T-cell (primary cell): ENCODE data around the gene ABCA12. TPM values are rescaled to one million over a fixed set of nuclear protein-coding genes. Genes with fewer than 3 reads are reported as not detected.

ENCODE experiments used
- ATAC-seq, 4 experiments: fragments of 200-7000 bp in 3 of 4; fragments of 150-1000 bp in 1 of 4; cut with Tn5 transposase; replicated peaks in 1 of 4; 1 replicate in 3 of 4; 2 replicates in 1 of 4; pipeline ENCODE4 v1.10.0; 2021; ENCODE audit warnings: moderate library complexity in 3 of 4, mild to moderate bottlenecking in 2 of 4, moderate number of reproducible peaks in 1 of 4
- CTCF ChIA-PET, 2 donors: fragments of 300-600 bp; sonication (Branson Sonifier 250); formaldehyde crosslinking; loops; one replicate each; lab custom pipeline; 2022; ENCODE audit warnings: antibody characterized with exemption in 2 of 2; lab: Charles Lee
- POLR2A ChIA-PET, 2 donors: fragments of 300-600 bp; sonication (Branson Sonifier 250); formaldehyde crosslinking; loops; one replicate each; lab custom pipeline; 2022; ENCODE audit warnings: antibody characterized with exemption in 2 of 2; lab: Charles Lee
- DNase-seq, 35 experiments: peaks; one replicate each; pipeline versions ENCODE4 v3.0.0 to v3.0.0-alpha.2; 2013 to 2023
- H3K27ac ChIP-seq: one replicate; pipeline ENCODE4 v1.5.1; 2013; ENCODE audit warnings: low read length
- H3K27me3 ChIP-seq, 2 experiments: replicated peaks in 1 of 2; 1 replicate in 1 of 2; 2 replicates in 1 of 2; pipeline versions ENCODE4 v1.6.1 to v1.7.0; 2013; ENCODE audit warnings: low read length in 1 of 2, mixed read lengths in 1 of 2; ENCODE audit not compliant: control insufficient read depth in 2 of 2, insufficient read depth in 2 of 2; ENCODE audit errors: extremely low read depth in 1 of 2
- H3K36me3 ChIP-seq, 2 donors: 1 replicate in 1 of 2; 2 replicates in 1 of 2; pipeline versions ENCODE4 v1.6.1 to v1.7.0; 2013; ENCODE audit warnings: low read length in 1 of 2; ENCODE audit not compliant: control insufficient read depth in 2 of 2, insufficient read depth in 1 of 2; ENCODE audit errors: extremely low read depth in 1 of 2
- H3K4me1 ChIP-seq, 2 experiments: 1 replicate in 1 of 2; 2 replicates in 1 of 2; pipeline versions ENCODE4 v1.6.1 to v1.7.0; 2013; ENCODE audit warnings: low read length in 2 of 2, mixed read lengths in 1 of 2; ENCODE audit not compliant: insufficient read depth in 2 of 2, control insufficient read depth in 1 of 2; ENCODE audit errors: extremely low read depth in 1 of 2
- H3K4me3 ChIP-seq, 2 donors: 1 replicate in 1 of 2; 2 replicates in 1 of 2; pipeline versions ENCODE4 v1.5.1 to v1.7.0; 2013; ENCODE audit warnings: mild to moderate bottlenecking in 2 of 2, low read length in 1 of 2, moderate library complexity in 1 of 2; ENCODE audit not compliant: control insufficient read depth in 1 of 2; ENCODE audit errors: extremely low read depth in 1 of 2
- H3K9me3 ChIP-seq: 2 replicates; pipeline ENCODE4 v1.7.0; 2013
- H3K27ac Mint-ChIP-seq, 2 donors: one replicate each; pipeline ENCODE4 v1.8.0; 2020 to 2021; ENCODE audit warnings: mild to moderate bottlenecking in 2 of 2, mixed read lengths in 2 of 2
- H3K27me3 Mint-ChIP-seq, 2 donors: one replicate each; pipeline ENCODE4 v1.8.0; 2021 to 2022; ENCODE audit warnings: mixed read lengths in 2 of 2
- H3K36me3 Mint-ChIP-seq: one replicate; pipeline ENCODE4 v1.8.0; 2021; ENCODE audit warnings: mixed read lengths
- H3K4me1 Mint-ChIP-seq, 3 donors: one replicate each; pipeline ENCODE4 v1.8.0; 2020 to 2022; ENCODE audit warnings: mixed read lengths in 3 of 3, mild to moderate bottlenecking in 1 of 3
- H3K4me3 Mint-ChIP-seq, 3 donors: one replicate each; pipeline ENCODE4 v1.8.0; 2020 to 2022; ENCODE audit warnings: mild to moderate bottlenecking in 3 of 3, mixed read lengths in 3 of 3, moderate library complexity in 3 of 3
- H3K9me3 Mint-ChIP-seq, 3 donors: one replicate each; pipeline ENCODE4 v1.8.0; 2020 to 2022; ENCODE audit warnings: mixed read lengths in 3 of 3
- WGBS: methylation state at CpG from one replicate; pipeline ENCODE4 v1.1.5; 2013; ENCODE audit warnings: missing lambda C conversion rate; ENCODE audit not compliant: insufficient coverage; 5-methylcytosine and 5-hydroxymethylcytosine counted together
- total RNA-seq, 35 experiments: library from RNA in 6 of 35; stranded (reverse) in 6 of 35; fragments of 120-200 nt in 1 of 35; gene quantifications; one replicate each; pipeline versions ENCODE4 v1.2.1 to v1.2.4 and lab custom pipeline; 2013 to 2026

ABCA12 gene
- total RNA-seq, 5 donors from 2014 or later (not counting 1 experiment from before 2014, with no cell fraction given): not detected

- ChIA-PET POLR2A (no interaction called here), CTCF (no interaction called here)
- Mint-ChIP-seq H3K36me3 (no peaks in the 10 kb centered on the region), H3K4me1 (no peaks in the 10 kb centered on the region), H3K27ac (no peak overlapping the region), H3K9me3 (no peaks in the 10 kb centered on the region), H3K4me3 (no peak overlapping the region), H3K27me3 (peaks cover 0 to 4% of the 10 kb centered on the region in 2 donors)
- no peaks in the 10 kb centered on the region for H3K9me3 ChIP-seq
- DNase-seq: no peak
- H3K36me3 ChIP-seq: no peaks in the 10 kb centered on the region
- no peak for ATAC-seq
- H3K4me1 ChIP-seq: no peaks in the 10 kb centered on the region
- no peak overlapping the region for H3K27ac ChIP-seq
- H3K4me3 ChIP-seq: no peak overlapping the region
- H3K27me3 ChIP-seq: no peaks in the 10 kb centered on the region
- WGBS: no CpG with 5 or more reads among the region's 2 CpGs
Observed at GRCh38 chr2:215027779-215028178, 110.6 kb downstream of the ABCA12 start.

GRCh38 chr2:215022910-215023309 lies 115.5 kb downstream of the ABCA12 start:
- H3K9me3 Mint-ChIP-seq: no peaks in the 10 kb centered on the region
- whole genome bisulfite sequencing: 100% methylated on average over 1 of the region's 2 CpGs
- ChIA-PET CTCF (no interaction called here), POLR2A (interaction anchor here in 1 of 2 donors (0.5 kb wide), 1 partner anchor 983 kb away, joined by 4 read pairs; no protein-coding TSS in a partner anchor)
- Histone ChIP-seq H3K27ac (no peak overlapping the region), H3K4me3 (no peak overlapping the region), H3K4me1 (no peaks in the 10 kb centered on the region), H3K27me3 (no peaks in the 10 kb centered on the region), H3K36me3 (no peaks in the 10 kb centered on the region), H3K9me3 (no peaks in the 10 kb centered on the region)
- no peaks in the 10 kb centered on the region for H3K36me3 Mint-ChIP-seq
- H3K27ac Mint-ChIP-seq: no peak overlapping the region
- no peaks in the 10 kb centered on the region for H3K4me1 Mint-ChIP-seq
- no peak overlapping the region for H3K4me3 Mint-ChIP-seq
- ATAC-seq: no peak
- no peaks in the 10 kb centered on the region for H3K27me3 Mint-ChIP-seq
- DNase-seq: no peak

- CTCF ChIA-PET: no interaction called here
- no peaks in the 10 kb centered on the region for H3K36me3 Mint-ChIP-seq
- no peaks in the 10 kb centered on the region for H3K4me1 ChIP-seq
- H3K27ac Mint-ChIP-seq: no peak overlapping the region
- no peaks in the 10 kb centered on the region for H3K27me3 ChIP-seq
- H3K36me3 ChIP-seq: no peaks in the 10 kb centered on the region
- H3K4me3 ChIP-seq: no peak overlapping the region
- no peaks in the 10 kb centered on the region for H3K9me3 Mint-ChIP-seq
- 72% methylated on average over 2 of the region's 3 CpGs for WGBS
- POLR2A ChIA-PET: no interaction called here
- no peak overlapping the region for H3K4me3 Mint-ChIP-seq
- H3K27me3 Mint-ChIP-seq: no peaks in the 10 kb centered on the region
- ATAC-seq (no peak), DNase-seq (no peak)
- H3K4me1 Mint-ChIP-seq: no peaks in the 10 kb centered on the region
- no peaks in the 10 kb centered on the region for H3K9me3 ChIP-seq
- H3K27ac ChIP-seq: no peak overlapping the region
Observed at GRCh38 chr2:215022418-215022817, 116.0 kb downstream of the ABCA12 start.

- Mint-ChIP-seq H3K27me3 (no peaks in the 10 kb centered on the region), H3K27ac (no peak overlapping the region), H3K9me3 (no peaks in the 10 kb centered on the region), H3K4me3 (no peak overlapping the region), H3K36me3 (no peaks in the 10 kb centered on the region), H3K4me1 (no peaks in the 10 kb centered on the region)
- Histone ChIP-seq H3K9me3 (no peaks in the 10 kb centered on the region), H3K36me3 (no peaks in the 10 kb centered on the region), H3K4me1 (no peaks in the 10 kb centered on the region), H3K27ac (no peak overlapping the region), H3K4me3 (no peak overlapping the region), H3K27me3 (no peaks in the 10 kb centered on the region)
- POLR2A ChIA-PET: no interaction called here
- ATAC-seq: no peak
- WGBS: 0% methylated on average over 1 of the region's 2 CpGs
- CTCF ChIA-PET: no interaction called here
- no peak for DNase-seq
Observed at GRCh38 chr2:215020283-215020682, 118.1 kb downstream of the ABCA12 start.

- ChIA-PET CTCF (no interaction called here), POLR2A (no interaction called here)
- no peaks in the 10 kb centered on the region for H3K36me3 ChIP-seq
- H3K4me1 Mint-ChIP-seq: no peaks in the 10 kb centered on the region
- H3K4me3 Mint-ChIP-seq: no peak overlapping the region
- no peaks in the 10 kb centered on the region for H3K4me1 ChIP-seq
- ATAC-seq: no peak
- no peak overlapping the region for H3K27ac ChIP-seq
- H3K27ac Mint-ChIP-seq: no peak overlapping the region
- no CpG with 5 or more reads among the region's 8 CpGs for WGBS
- no peak for DNase-seq
- H3K36me3 Mint-ChIP-seq: no peaks in the 10 kb centered on the region
- H3K9me3 Mint-ChIP-seq: no peaks in the 10 kb centered on the region
- no peaks in the 10 kb centered on the region for H3K27me3 ChIP-seq
- H3K4me3 ChIP-seq: no peak overlapping the region
- H3K9me3 ChIP-seq: no peaks in the 10 kb centered on the region
- no peaks in the 10 kb centered on the region for H3K27me3 Mint-ChIP-seq
Observed at GRCh38 chr2:215019521-215020145, 118.8 kb downstream of the ABCA12 start.

GRCh38 chr2:215019085-215019484 lies 119.3 kb downstream of the ABCA12 start:
- no peaks in the 10 kb centered on the region for H3K4me1 Mint-ChIP-seq
- H3K4me3 Mint-ChIP-seq: no peak overlapping the region
- WGBS: 78% methylated on average over 3 of the region's 3 CpGs
- ChIA-PET CTCF (no interaction called here), POLR2A (no interaction called here)
- H3K9me3 ChIP-seq: no peaks in the 10 kb centered on the region
- no peak overlapping the region for H3K27ac Mint-ChIP-seq
- DNase-seq: no peak
- no peaks in the 10 kb centered on the region for H3K36me3 ChIP-seq
- no peak overlapping the region for H3K4me3 ChIP-seq
- no peak overlapping the region for H3K27ac ChIP-seq
- ATAC-seq: no peak
- H3K4me1 ChIP-seq: no peaks in the 10 kb centered on the region
- H3K27me3 Mint-ChIP-seq: no peaks in the 10 kb centered on the region
- no peaks in the 10 kb centered on the region for H3K9me3 Mint-ChIP-seq
- H3K36me3 Mint-ChIP-seq: no peaks in the 10 kb centered on the region
- no peaks in the 10 kb centered on the region for H3K27me3 ChIP-seq

- Histone ChIP-seq H3K27ac (no peak overlapping the region), H3K27me3 (no peaks in the 10 kb centered on the region), H3K36me3 (no peaks in the 10 kb centered on the region), H3K9me3 (no peaks in the 10 kb centered on the region), H3K4me3 (no peak overlapping the region), H3K4me1 (no peaks in the 10 kb centered on the region)
- H3K27ac Mint-ChIP-seq: no peak overlapping the region
- no peaks in the 10 kb centered on the region for H3K4me1 Mint-ChIP-seq
- ChIA-PET CTCF (no interaction called here), POLR2A (no interaction called here)
- no peak overlapping the region for H3K4me3 Mint-ChIP-seq
- no peaks in the 10 kb centered on the region for H3K36me3 Mint-ChIP-seq
- WGBS: 83% methylated on average over 1 of the region's 3 CpGs
- ATAC-seq (no peak), DNase-seq (no peak)
- H3K9me3 Mint-ChIP-seq: no peaks in the 10 kb centered on the region
- H3K27me3 Mint-ChIP-seq: no peaks in the 10 kb centered on the region
Observed at GRCh38 chr2:215015421-215015820, 123.0 kb downstream of the ABCA12 start.
